Measurements from ENCODE around the gene NR3C1. TPM values are rescaled to one million over a fixed set of nuclear protein-coding genes. Genes with fewer than 3 reads are reported as not detected.

Gene NR3C1
- total RNA-seq, 2 donors from 2014 or later = 56.5 to 58.1 TPM

DNA sequence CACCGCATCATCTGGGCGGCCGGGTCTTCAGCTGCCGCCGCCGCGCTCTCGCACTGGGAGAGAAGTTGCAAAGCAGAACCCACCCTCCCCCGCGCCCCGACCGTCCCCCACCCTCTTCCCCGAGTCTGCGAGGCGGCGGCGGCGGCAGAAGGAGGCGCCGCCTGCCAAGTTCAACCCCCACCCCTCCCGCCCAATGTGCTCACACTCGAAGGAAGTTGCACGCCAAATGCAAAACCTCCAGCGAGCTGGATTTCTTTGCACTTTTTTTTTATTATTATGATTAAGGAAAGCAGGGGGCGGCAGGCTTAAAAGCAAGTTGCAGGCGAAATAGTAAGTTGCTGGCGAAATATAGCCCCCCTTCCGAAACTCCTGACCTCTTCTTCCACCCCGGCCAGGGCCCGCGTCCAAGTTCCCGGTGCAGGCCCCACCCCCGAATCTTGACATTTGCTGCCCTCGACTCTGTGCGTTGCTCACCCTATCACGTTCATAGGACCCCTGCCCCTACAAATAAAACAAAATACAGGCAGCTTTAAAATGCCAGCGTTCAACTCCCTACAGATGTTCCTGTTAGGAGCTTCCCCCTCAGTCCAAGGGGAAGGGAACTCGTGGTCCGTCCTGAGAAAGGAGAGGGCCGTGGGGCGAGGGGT, 1.1 kb upstream of the NR3C1 start:
- TF ChIP-seq CTCF (IDR thresholded peaks at IDR 0.05) = no peak
- no peaks in the 10 kb centered on the region for H3K36me3 ChIP-seq
- H3K27ac ChIP-seq = peak overlapping the region; percentile 95 to 97
- ATAC-seq (ENCODE audit: insufficient number of reproducible peaks, low FRiP score, low read depth) (no peak), DNase-seq (ENCODE audit: low spot score) (peak; percentile 56)
- no peaks in the 10 kb centered on the region for H3K9me3 ChIP-seq
- H3K4me3 ChIP-seq = peak overlapping the region; percentile 93
- no peaks in the 10 kb centered on the region for H3K27me3 ChIP-seq (replicated peaks; ENCODE audit: insufficient read depth)
- peaks cover 6 to 25% of the 10 kb centered on the region in 2 donors for H3K4me1 ChIP-seq (ENCODE audit: control insufficient read depth in 1 of 2, low read depth in 2 of 2)

GRCh38 chr5:143403334-143403592, 223 bp downstream of the NR3C1 start:
- Histone ChIP-seq H3K4me3 (peak overlapping the region; percentile 93), H3K36me3 (no peaks in the 10 kb centered on the region), H3K27me3 (replicated peaks; ENCODE audit: insufficient read depth) (no peaks in the 10 kb centered on the region), H3K27ac (peak overlapping the region; percentile 95 to 97), H3K4me1 (ENCODE audit: control insufficient read depth in 1 of 2, low read depth in 2 of 2) (peaks cover 10 to 37% of the 10 kb centered on the region in 2 donors), H3K9me3 (no peaks in the 10 kb centered on the region)
- ATAC-seq (ENCODE audit: insufficient number of reproducible peaks, low FRiP score, low read depth) (peak; percentile 2), DNase-seq (ENCODE audit: low spot score) (no peak)
- TF ChIP-seq CTCF (IDR thresholded peaks at IDR 0.05) = no peak

DNA sequence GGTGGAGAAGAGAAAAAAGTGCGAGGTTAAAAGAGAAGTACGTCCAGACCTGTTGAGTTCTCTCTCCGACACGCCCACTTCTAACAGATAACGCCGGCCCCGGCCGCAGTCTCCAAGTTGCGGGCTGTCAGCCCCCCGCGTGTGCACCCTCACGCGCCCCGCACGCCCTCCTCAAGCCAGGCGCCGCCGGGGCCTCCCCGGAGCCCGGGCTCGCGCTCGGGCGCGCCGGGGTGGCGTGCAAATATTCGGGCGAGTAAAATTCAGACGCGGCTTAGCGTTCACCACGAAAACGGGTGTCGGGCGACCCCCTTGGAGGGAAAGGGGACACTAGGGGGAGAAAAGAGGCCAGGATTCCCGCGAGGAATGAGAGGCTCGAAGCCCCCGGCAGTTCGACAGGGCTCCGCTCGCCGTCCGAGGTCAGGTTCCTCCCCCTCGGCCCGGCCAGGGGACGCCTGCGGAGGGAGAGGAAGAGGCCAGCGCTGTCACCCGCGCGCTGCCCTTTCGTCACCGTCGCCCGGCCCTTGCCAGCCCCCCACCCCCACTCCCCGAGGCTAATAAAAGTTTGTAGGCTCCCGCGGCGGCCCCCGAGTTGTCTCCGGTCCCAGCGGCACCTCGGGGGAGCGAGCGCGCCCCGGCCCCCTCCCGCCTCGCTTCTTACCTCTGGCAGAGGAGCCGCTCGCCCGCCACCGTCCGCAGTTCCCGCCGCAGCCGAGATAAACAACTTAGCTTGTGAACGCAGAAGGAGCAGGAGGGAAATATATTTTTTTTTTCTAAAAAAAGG, 743 bp downstream of the NR3C1 start:
- Histone ChIP-seq H3K27me3 (replicated peaks; ENCODE audit: insufficient read depth) (no peaks in the 10 kb centered on the region), H3K36me3 (no peaks in the 10 kb centered on the region), H3K9me3 (no peaks in the 10 kb centered on the region), H3K27ac (peak overlapping the region; percentile 95 to 97), H3K4me1 (ENCODE audit: control insufficient read depth in 1 of 2, low read depth in 2 of 2) (peaks cover 10 to 38% of the 10 kb centered on the region in 2 donors), H3K4me3 (peak overlapping the region; percentile 93)
- ATAC-seq (ENCODE audit: insufficient number of reproducible peaks, low FRiP score, low read depth) (no peak), DNase-seq (ENCODE audit: low spot score) (peak; percentile 12)
- no peak for TF ChIP-seq CTCF (IDR thresholded peaks at IDR 0.05)

DNA sequence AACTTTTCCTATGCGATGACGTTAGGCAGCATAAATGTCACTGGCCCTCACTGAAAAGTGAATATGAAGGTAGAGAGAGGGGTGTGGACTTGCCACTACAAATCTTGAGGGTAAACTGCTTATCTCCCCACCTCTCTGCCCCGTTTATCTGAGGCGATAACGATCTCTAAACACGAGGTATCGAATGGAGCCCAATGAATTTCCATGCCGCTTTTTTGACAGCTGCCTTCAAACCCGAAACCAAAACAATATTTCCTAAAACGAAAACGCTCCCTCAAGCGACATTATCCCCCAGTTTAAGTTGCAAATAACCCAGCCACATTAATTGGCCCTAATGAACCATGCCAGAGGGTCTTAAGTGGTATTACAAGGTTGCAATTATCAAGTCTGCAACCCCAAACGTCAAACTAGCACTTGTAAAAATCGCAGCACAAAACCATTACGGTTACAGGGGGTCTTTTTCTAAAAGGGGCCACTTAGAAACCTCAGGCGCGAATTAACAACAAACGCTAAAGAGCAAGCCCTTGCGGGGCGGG, 1.4 kb downstream of the NR3C1 start:
- Histone ChIP-seq H3K27ac (peak overlapping the region in 1 of 2 donors; percentile 95), H3K27me3 (replicated peaks; ENCODE audit: insufficient read depth) (no peaks in the 10 kb centered on the region), H3K9me3 (no peaks in the 10 kb centered on the region), H3K4me3 (peak overlapping the region; percentile 93), H3K4me1 (ENCODE audit: control insufficient read depth in 1 of 2, low read depth in 2 of 2) (peaks cover 17 to 38% of the 10 kb centered on the region in 2 donors), H3K36me3 (no peaks in the 10 kb centered on the region)
- ATAC-seq (ENCODE audit: insufficient number of reproducible peaks, low FRiP score, low read depth) (no peak), DNase-seq (ENCODE audit: low spot score) (no peak)
- no peak for TF ChIP-seq CTCF (IDR thresholded peaks at IDR 0.05)

DNA sequence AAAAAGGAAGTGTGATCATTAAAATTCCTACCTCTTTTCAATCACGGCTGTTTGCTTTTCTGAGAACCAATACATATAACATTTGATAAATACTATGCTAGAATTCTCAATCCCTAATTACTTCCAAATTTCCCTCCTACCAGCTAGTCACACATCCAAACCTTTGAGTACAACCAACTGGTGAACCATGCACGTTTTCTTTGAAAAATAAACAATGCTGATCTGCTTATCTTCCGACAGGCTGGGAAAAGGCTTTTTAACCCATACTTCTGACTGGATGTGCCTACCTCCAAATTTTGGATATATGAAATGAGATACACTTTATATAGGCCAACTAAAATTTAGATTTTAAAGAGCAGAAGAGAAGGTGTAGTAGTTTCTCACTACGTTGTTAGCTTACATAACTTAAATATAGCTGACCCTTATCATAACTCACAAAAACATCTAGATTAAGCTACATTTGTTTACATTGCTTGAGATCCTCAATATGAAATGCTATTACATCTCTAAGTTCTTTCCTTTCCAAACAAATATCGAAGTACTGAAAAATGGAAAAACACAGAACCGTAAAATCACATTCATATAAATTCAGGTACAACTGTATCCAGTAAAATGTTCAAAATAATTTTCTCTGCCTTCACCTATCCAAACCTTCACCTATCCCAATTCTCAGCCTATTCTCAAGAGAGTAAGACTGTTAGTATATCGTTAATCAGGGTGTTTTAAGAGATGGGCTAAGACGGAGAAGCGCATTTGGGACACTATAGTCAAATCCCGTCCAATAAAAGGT, 2.1 kb downstream of the NR3C1 start:
- DNase-seq (ENCODE audit: low spot score) (no peak), ATAC-seq (ENCODE audit: insufficient number of reproducible peaks, low FRiP score, low read depth) (no peak)
- Histone ChIP-seq H3K36me3 (no peaks in the 10 kb centered on the region), H3K9me3 (no peaks in the 10 kb centered on the region), H3K4me1 (ENCODE audit: control insufficient read depth in 1 of 2, low read depth in 2 of 2) (peaks cover 22 to 44% of the 10 kb centered on the region in 2 donors), H3K4me3 (peak overlapping the region; percentile 93), H3K27me3 (replicated peaks; ENCODE audit: insufficient read depth) (no peaks in the 10 kb centered on the region), H3K27ac (no peak overlapping the region)
- no peak for TF ChIP-seq CTCF (IDR thresholded peaks at IDR 0.05)
